Suprapubic skin (tissue), 4 donors: ENCODE measurements around the gene RC3H1.

Source experiments
- CTCF ChIP-seq, 2 donors: fragments of 200-600 bp in 1 of 2; fragments of 450-650 bp in 1 of 2; sonication (generic) in 1 of 2; IDR thresholded peaks; one replicate each; pipeline ENCODE4 v1.5.1; 2016 to 2019; ENCODE audit warnings: antibody characterized with exemption in 2 of 2, mild to moderate bottlenecking in 1 of 2, moderate library complexity in 1 of 2
- POLR2A ChIP-seq, 2 donors: fragments of 450-650 bp; IDR thresholded peaks; one replicate each; pipeline ENCODE4 v1.6.1; 2017; ENCODE audit warnings: antibody characterized with exemption in 2 of 2, mild to moderate bottlenecking in 2 of 2, moderate library complexity in 2 of 2
- POLR2AphosphoS5 ChIP-seq, 3 donors: sonication (generic); formaldehyde crosslinking; IDR thresholded peaks; one replicate each; pipeline ENCODE4 v1.6.1; 2017; ENCODE audit warnings: antibody characterized with exemption in 3 of 3

GRCh38 chr1:174040387-174040786 lies 18.2 kb upstream of the RC3H1 start:
- TF ChIP-seq CTCF (IDR thresholded peaks at IDR 0.05): no peak
- TF ChIP-seq POLR2AphosphoS5 (IDR thresholded peaks at IDR 0.05): no peak
- no peak for TF ChIP-seq POLR2A (IDR thresholded peaks at IDR 0.05)
